NCI-H2227 treated with DMSO at 0.1 percent for 48 hours (cell line): ENCODE measurements around the gene FLVCR1.

Source experiments
- DNase-seq: peaks from one replicate; lab custom pipeline; 2025; lab: John Stamatoyannopoulos, UW

Gene FLVCR1

DNA sequence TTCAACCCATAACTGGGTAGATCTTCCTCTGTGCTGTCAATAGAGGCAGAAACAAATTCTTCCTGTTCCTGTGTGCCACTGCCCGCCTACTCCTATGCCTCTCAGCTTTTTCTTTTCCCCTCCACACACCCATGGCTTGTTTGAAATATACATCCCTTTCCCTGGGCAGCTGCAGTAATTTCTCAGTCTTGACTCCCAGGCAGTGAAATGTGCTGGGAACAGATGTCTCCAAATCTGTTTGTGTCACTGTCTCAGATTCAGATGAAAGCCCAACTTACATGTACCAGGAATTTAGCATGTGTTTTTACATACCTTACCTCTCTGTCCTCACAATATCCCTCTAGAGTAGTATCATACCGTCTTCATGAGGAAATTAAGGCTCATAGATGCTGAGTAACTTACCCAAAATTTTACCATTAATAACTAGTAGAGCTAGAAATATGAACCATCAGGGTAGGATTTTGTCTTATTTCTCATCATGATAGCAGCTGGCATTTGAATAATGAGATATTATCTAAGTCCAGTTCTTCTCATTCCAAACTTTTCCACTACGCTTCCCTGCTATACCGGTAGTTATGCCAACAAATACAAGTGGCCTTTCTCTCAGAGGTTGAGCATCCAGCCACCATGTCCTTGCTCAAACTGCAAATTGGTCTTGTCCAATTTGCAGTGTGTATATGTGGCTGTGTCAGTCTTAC lies 87.5 kb downstream of the FLVCR1 start:
- DNase-seq: no peak

- DNase-seq: no peak
Observed at GRCh38 chr1:212946872-212947271, 88.8 kb downstream of the FLVCR1 start.
